Measurements from ENCODE around the gene OR8G1.
"Not testable (repeated sequence)": the region's sequence is repeated elsewhere in the genome, so short reads cannot be mapped to it uniquely, and the experiment has no call there.

Gene OR8G1

DNA sequence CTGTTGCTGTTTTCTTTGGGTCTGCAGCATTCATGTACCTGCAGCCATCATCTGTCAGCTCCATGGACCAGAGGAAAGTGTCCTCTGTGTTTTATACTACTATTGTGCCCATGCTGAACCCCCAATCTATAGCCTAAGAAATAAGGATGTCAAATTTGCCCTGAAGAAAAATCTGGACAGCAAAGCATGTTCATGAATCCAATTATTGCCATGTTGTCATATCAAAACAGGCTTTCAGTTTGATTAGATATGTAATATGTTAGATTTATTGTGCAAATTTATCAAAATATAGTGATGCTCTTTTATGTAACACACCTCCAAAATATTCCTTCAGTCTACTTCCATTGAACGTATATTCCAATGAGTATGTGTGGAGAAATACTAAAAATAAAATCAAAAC, 15.4 kb upstream of the OR8G1 start:
- ChIA-PET CTCF (interaction anchor here (0.6 kb wide), 1 partner anchor 156 kb away, joined by 4 read pairs; no protein-coding TSS in a partner anchor), POLR2A (ENCODE audit: low non-redundant PET) (no interaction called here)
- no peak overlapping the region for H3K27ac ChIP-seq
- TF ChIP-seq, protein P1, sequence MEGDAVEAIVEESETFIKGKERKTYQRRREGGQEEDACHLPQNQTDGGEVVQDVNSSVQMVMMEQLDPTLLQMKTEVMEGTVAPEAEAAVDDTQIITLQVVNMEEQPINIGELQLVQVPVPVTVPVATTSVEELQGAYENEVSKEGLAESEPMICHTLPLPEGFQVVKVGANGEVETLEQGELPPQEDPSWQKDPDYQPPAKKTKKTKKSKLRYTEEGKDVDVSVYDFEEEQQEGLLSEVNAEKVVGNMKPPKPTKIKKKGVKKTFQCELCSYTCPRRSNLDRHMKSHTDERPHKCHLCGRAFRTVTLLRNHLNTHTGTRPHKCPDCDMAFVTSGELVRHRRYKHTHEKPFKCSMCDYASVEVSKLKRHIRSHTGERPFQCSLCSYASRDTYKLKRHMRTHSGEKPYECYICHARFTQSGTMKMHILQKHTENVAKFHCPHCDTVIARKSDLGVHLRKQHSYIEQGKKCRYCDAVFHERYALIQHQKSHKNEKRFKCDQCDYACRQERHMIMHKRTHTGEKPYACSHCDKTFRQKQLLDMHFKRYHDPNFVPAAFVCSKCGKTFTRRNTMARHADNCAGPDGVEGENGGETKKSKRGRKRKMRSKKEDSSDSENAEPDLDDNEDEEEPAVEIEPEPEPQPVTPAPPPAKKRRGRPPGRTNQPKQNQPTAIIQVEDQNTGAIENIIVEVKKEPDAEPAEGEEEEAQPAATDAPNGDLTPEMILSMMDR (conservative IDR thresholded peaks at IDR 0.05; ENCODE audit: low read depth): no peak
- DNase-seq (ENCODE audit: low spot score): no peak

DNA sequence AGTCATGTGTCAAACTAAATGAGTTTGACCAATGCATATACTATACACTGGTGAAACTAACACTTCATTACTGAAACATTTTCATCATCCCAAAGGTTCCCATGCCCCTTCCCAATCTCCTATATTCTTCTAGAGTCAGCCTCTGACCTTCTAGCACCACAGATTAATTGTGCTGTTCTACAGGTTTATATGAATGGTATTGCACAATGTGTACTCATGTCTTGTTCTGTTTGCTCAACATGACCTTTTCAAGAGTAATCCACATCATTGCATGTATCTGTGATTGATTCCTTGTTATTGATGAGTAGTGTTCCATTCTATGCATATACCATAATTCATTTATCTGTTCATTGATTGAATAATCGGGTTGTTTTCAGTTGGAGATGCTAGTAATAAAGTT, 7.5 kb upstream of the OR8G1 start:
- ChIA-PET POLR2A (ENCODE audit: low non-redundant PET) (no interaction called here), CTCF (no interaction called here)
- DNase-seq (ENCODE audit: low spot score): no peak
- no peak overlapping the region for H3K27ac ChIP-seq
- TF ChIP-seq, protein P1 (conservative IDR thresholded peaks at IDR 0.05; ENCODE audit: low read depth): no peak

DNA sequence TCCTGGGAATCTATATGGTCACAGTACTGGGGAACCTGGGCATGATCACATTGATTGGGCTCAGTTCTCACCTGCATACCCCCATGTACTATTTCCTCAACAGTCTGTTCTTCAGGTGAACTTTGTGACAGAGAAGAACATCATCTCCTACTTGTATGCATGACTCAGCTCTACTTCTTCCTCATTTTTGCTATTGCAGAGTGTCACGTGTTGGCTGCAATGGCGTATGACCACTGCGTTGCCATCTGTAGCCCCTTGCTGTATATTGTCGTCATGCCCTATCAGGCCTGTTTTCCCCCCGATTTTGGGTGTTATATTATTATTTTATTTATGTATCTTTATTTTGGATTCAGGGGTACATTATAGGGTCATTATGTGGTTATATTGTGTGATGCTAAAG, 2.4 kb upstream of the OR8G1 start:
- ChIA-PET CTCF (no interaction called here), POLR2A (ENCODE audit: low non-redundant PET) (no interaction called here)
- TF ChIP-seq, protein P1 (conservative IDR thresholded peaks at IDR 0.05; ENCODE audit: low read depth): no peak
- DNase-seq (ENCODE audit: low spot score): no peak
- H3K27ac ChIP-seq: no peak overlapping the region

DNA sequence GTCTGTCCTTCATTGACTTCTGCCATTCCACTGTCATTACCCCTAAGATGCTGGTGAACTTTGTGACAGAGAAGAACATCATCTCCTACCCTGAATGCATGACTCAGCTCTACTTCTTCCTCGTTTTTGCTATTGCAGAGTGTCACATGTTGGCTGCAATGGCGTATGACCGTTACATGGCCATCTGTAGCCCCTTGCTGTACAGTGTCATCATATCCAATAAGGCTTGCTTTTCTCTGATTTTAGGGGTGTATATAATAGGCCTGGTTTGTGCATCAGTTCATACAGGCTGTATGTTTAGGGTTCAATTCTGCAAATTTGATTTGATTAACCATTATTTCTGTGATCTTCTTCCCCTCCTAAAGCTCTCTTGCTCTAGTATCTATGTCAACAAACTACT, 9.0 kb downstream of the OR8G1 start:
- DNase-seq (ENCODE audit: low spot score); POLR2A ChIA-PET (ENCODE audit: low non-redundant PET); CTCF ChIA-PET; H3K27ac ChIP-seq: not testable (repeated sequence)

DNA sequence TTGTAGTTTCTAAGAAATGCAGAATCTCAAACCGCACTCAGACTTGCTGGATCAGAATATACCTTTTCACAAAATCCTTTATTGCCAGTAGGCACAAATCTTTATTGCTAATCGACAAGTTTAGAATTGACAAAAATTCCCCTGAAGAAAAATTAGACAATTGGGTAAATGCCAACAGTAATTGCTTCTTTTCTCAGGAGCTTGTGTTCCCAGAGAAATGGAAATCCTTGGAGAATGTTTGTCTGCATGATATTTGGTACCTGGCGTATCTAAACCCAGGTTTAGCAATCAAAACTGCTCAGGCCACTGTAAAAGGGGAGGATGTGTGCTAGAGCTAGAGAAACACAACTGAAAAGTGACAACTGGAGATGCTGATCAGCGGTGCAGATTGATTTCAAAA, 15.2 kb downstream of the OR8G1 start, which contains the start of gene OR8G5:
Gene OR8G5 (plus strand): TSS at position 301 of the 400 bp plus-strand sequence. CDS start 8,556 bp downstream, outside the sequence.
- DNase-seq (ENCODE audit: low spot score): no peak
- ChIA-PET CTCF (no interaction called here), POLR2A (ENCODE audit: low non-redundant PET) (no interaction called here)

DNA sequence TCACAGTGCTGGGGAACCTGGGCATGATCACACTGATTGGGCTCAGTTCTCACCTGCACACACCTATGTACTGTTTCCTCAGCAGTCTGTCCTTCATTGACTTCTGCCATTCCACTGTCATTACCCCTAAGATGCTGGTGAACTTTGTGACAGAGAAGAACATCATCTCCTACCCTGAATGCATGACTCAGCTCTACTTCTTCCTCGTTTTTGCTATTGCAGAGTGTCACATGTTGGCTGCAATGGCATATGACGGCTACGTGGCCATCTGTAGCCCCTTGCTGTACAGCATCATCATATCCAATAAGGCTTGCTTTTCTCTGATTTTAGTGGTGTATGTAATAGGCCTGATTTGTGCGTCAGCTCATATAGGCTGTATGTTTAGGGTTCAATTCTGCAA, 24.1 kb downstream of the OR8G1 start:
- POLR2A ChIA-PET (ENCODE audit: low non-redundant PET); DNase-seq (ENCODE audit: low spot score); CTCF ChIA-PET; H3K27ac ChIP-seq: not testable (repeated sequence)

More for the DNA sequence above, 15.2 kb downstream of the OR8G1 start, which contains the start of gene OR8G5:
- H3K27ac ChIP-seq: no peak within 1 kb of the TSS
- TF ChIP-seq, protein P1 (conservative IDR thresholded peaks at IDR 0.05; ENCODE audit: low read depth): no peak

DNA sequence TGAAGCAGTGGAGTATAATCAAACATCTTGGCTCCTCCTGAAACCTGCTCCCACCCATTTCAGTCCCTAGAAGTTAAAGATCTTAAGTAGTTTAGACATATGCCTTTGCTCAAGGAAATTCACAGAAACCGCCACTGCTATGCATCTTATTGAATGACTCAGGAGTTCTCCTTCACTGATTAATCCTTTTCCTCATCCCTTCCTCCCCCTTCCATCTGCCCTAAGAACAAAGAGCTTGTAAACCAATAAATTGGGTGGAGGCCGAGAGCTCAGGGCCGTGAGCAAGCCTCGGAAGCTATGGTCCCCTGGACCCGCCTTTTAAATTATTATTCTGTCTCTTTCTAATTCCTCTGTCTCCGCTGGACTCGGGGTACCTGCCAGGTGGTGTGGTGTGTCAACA, 30.0 kb downstream of the OR8G1 start:
- H3K27ac ChIP-seq; POLR2A ChIA-PET (ENCODE audit: low non-redundant PET); CTCF ChIA-PET; DNase-seq (ENCODE audit: low spot score): not testable (repeated sequence)

DNA sequence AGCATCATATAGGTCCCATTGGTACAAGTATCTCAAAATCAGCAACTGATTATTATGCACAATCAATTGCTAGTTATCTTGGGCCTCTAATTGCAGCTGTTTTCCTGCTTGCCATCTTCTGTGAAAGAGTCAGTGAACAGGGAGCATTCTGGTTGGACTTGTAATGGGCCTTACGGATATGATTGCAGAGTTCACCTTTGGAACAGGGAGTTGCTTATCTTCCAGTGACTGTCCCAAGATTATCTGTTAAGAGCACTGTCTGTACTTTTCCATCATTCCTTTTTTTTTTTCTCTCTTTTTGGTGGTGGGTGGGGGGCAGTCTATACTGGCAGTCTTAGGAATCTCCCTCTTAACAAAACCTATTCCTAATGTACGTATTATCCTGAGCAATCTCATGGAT, 33.1 kb downstream of the OR8G1 start:
- CTCF ChIA-PET: interaction anchor here (0.7 kb wide), 1 partner anchor 377 kb away, joined by 3 read pairs; no protein-coding TSS in a partner anchor
- POLR2A ChIA-PET (ENCODE audit: low non-redundant PET): no interaction called here
- DNase-seq (ENCODE audit: low spot score): no peak
- TF ChIP-seq, protein P1 (conservative IDR thresholded peaks at IDR 0.05; ENCODE audit: low read depth): no peak
- no peak overlapping the region for H3K27ac ChIP-seq

Data from RWPE1 (cell line).